K562 (cell line): Measurements from ENCODE around the gene RSPH1. TPM values are rescaled to one million over a fixed set of nuclear protein-coding genes. Genes with fewer than 3 reads are reported as not detected.

Experiments used
- ATAC-seq: fragments of 200-7000 bp; cut with Tn5 transposase; 3 replicates; pipeline ENCODE4 v1.9.1; 2020; ENCODE audit warnings: moderate library complexity
- BruUV-seq: library from RNA; stranded (reverse); fragments of 400-500 nt; replicated peaks from 2 replicates; lab custom pipeline; 2021; lab: Mats Ljungman, UMichigan
- CTCF ChIA-PET: fragments of 300-600 bp; formaldehyde crosslinking; extraction: SDS; loops from one replicate; lab custom pipeline; 2021; ENCODE audit warnings: low intra/inter-chr PET ratio; lab: Yijun Ruan, JAX
- POLR2A ChIA-PET: fragments of 300-600, 350-650 bp; sonication (Branson Sonifier 250); formaldehyde crosslinking; extraction: SDS; loops from one replicate; lab custom pipeline; 2021; ENCODE audit warnings: antibody characterized with exemption, inconsistent platforms; lab: Yijun Ruan, JAX
- DNase-seq, 4 experiments: peaks; one replicate each; pipeline versions ENCODE4 v3.0.0 to v3.0.0-alpha.2; 2011 to 2018; ENCODE audit warnings: low spot score in 3 of 4, mixed read lengths in 3 of 4; ENCODE audit errors: extremely low read depth in 1 of 4
- FAIRE-seq: peaks from 2 replicates; lab custom pipeline; 2011; peaks lifted over from hg19 to GRCh38; lab: Jason Lieb, UNC
- H2AFZ ChIP-seq: 2 replicates; pipeline ENCODE4 v1.6.0; 2011; ENCODE audit warnings: low read depth, low read length, control low read depth, inconsistent platforms
- H3K27ac ChIP-seq: fragments of 200-600 bp; 3 replicates; pipeline ENCODE4 v1.8.0; 2011; ENCODE audit warnings: low read depth, mild to moderate bottlenecking, control low read depth, inconsistent platforms, low read length, moderate library complexity, mixed read lengths; ENCODE audit errors: extremely low read depth
- H3K27me3 ChIP-seq, 2 experiments: fragments of 300-600 bp in 1 of 2; 2 replicates in 1 of 2; 3 replicates in 1 of 2; pipeline versions ENCODE4 v1.6.0 to v1.8.0; 2011; ENCODE audit warnings: inconsistent platforms in 2 of 2, low read length in 2 of 2, mild to moderate bottlenecking in 1 of 2, mixed read lengths in 1 of 2, moderate library complexity in 1 of 2; ENCODE audit not compliant: control insufficient read depth in 2 of 2, insufficient read depth in 2 of 2
- H3K36me3 ChIP-seq: fragments of 300-600 bp; 3 replicates; pipeline ENCODE4 v1.8.0; 2011; ENCODE audit warnings: mild to moderate bottlenecking, low read length, inconsistent platforms; ENCODE audit not compliant: control insufficient read depth, insufficient read depth
- H3K4me1 ChIP-seq, 2 experiments: fragments of 200-600 bp in 1 of 2; replicated peaks in 1 of 2; 2 replicates in 1 of 2; 3 replicates in 1 of 2; pipeline versions ENCODE4 v1.5.1 to v1.8.0; 2011; ENCODE audit warnings: inconsistent platforms in 2 of 2, low read length in 2 of 2, mild to moderate bottlenecking in 1 of 2, mixed read lengths in 1 of 2, moderate library complexity in 1 of 2; ENCODE audit not compliant: control insufficient read depth in 2 of 2, insufficient read depth in 2 of 2
- H3K4me2 ChIP-seq: 2 replicates; pipeline ENCODE4 v1.6.1; 2011; ENCODE audit warnings: low read length, control low read depth, inconsistent platforms, mixed read lengths; ENCODE audit not compliant: insufficient read depth
- H3K4me3 ChIP-seq: fragments of 200-600 bp; sonication (generic), shearing (Covaris generic); 2 replicates; pipeline ENCODE4 v1.5.1; 2016; ENCODE audit warnings: control low read depth, inconsistent platforms
- H3K79me2 ChIP-seq: fragments of 200-600 bp; 3 replicates; pipeline ENCODE4 v1.8.0; 2011; ENCODE audit warnings: low read length, inconsistent platforms; ENCODE audit not compliant: control insufficient read depth, insufficient read depth
- H3K9ac ChIP-seq, 2 experiments: 2 replicates each; pipeline versions ENCODE4 v1.6.0 to v1.6.1; 2011; ENCODE audit warnings: low read depth in 2 of 2, low read length in 2 of 2, control low read depth in 1 of 2, inconsistent platforms in 1 of 2, mild to moderate bottlenecking in 1 of 2, mixed read lengths in 1 of 2; ENCODE audit not compliant: insufficient read depth in 1 of 2
- H3K9me1 ChIP-seq: one replicate; pipeline ENCODE4 v1.6.0; 2011; ENCODE audit warnings: inconsistent platforms, mild to moderate bottlenecking, low read length, moderate library complexity; ENCODE audit not compliant: control insufficient read depth, insufficient read depth
- H3K9me3 ChIP-seq: replicated peaks from 2 replicates; pipeline ENCODE4 v1.5.1; 2011; ENCODE audit warnings: low read depth, low read length, inconsistent platforms; ENCODE audit not compliant: control insufficient read depth, insufficient read depth
- H4K20me1 ChIP-seq: replicated peaks from 2 replicates; pipeline ENCODE4 v1.6.1; 2011; ENCODE audit warnings: low read length, inconsistent platforms, mixed read lengths; ENCODE audit not compliant: control insufficient read depth, insufficient read depth
- ATF7 ChIP-seq: fragments of 450-650 bp; IDR thresholded peaks from 2 replicates; pipeline ENCODE4 v1.7.1; 2014; ENCODE audit warnings: mild to moderate bottlenecking, moderate library complexity
- CCNT2 ChIP-seq: IDR thresholded peaks from 2 replicates; pipeline ENCODE4 v1.6.1; 2011; ENCODE audit warnings: borderline replicate concordance, low read depth, mild to moderate bottlenecking, moderate library complexity, mixed read lengths, low read length; ENCODE audit not compliant: insufficient read length; ENCODE audit errors: extremely low read depth
- CXXC5 ChIP-seq: fragments of 250-450 bp; sonication (Bioruptor Pico); IDR thresholded peaks from 2 replicates; pipeline ENCODE4 v1.8.0; 2022; ENCODE audit warnings: inconsistent platforms, mild to moderate bottlenecking, moderate library complexity
- FOXA1 ChIP-seq: fragments of 450-650 bp; IDR thresholded peaks from 2 replicates; pipeline ENCODE4 v1.6.1; 2016; ENCODE audit warnings: mild to moderate bottlenecking, borderline replicate concordance
- FOXK2 ChIP-seq, 2 experiments: fragments of 450-650 bp; IDR thresholded peaks in 1 of 2; conservative IDR thresholded peaks in 1 of 2; 2 replicates each; pipeline ENCODE4 v1.6.1; 2016; ENCODE audit warnings: low read depth in 2 of 2, mild to moderate bottlenecking in 1 of 2
- MYC ChIP-seq, 2 experiments: fragments of 250-450 bp in 1 of 2; sonication (Bioruptor Pico) in 1 of 2; IDR thresholded peaks; 2 replicates each; pipeline versions ENCODE4 v1.5.1 to v1.6.1; 2012 to 2021; ENCODE audit warnings: low read depth in 2 of 2, borderline replicate concordance in 1 of 2, improper control_type of control experiment in 1 of 2, low read length in 1 of 2, mild to moderate bottlenecking in 1 of 2, moderate library complexity in 1 of 2
- PURB ChIP-seq: sonication (generic); formaldehyde crosslinking; IDR thresholded peaks from 2 replicates; pipeline ENCODE4 v1.9.0; 2021; ENCODE audit warnings: low read depth, mild to moderate bottlenecking, missing genetic modification reagents
- SIX5 ChIP-seq, 2 experiments: IDR thresholded peaks; 2 replicates each; pipeline ENCODE4 v1.6.1; 2011; ENCODE audit warnings: low read length in 2 of 2, borderline replicate concordance in 1 of 2, low read depth in 1 of 2, mild to moderate bottlenecking in 1 of 2, moderate library complexity in 1 of 2; ENCODE audit not compliant: insufficient read depth in 1 of 2
- TFAM ChIP-seq: fragments of 250-450 bp; sonication (Bioruptor Pico); conservative IDR thresholded peaks from 2 replicates; pipeline ENCODE4 v1.5.0; 2021; ENCODE audit warnings: mild to moderate bottlenecking, moderate library complexity
- WGBS: fragments of 100-300 bp; shearing (Covaris generic); methylation state at CpG from one replicate; pipeline ENCODE4 v1.1.6; 2016; ENCODE audit warnings: low coverage, mixed read lengths; ENCODE audit not compliant: insufficient coverage; ENCODE audit errors: missing lambda C conversion rate; 5-methylcytosine and 5-hydroxymethylcytosine counted together
- in situ Hi-C: fragments of 300-500 bp; cut with MboI; formaldehyde crosslinking; loops from 4 replicates; pipeline ENCODE4 v1.15.0; 2018; ENCODE audit warnings: inconsistent platforms, mixed read lengths
- intact Hi-C: fragments of 100-400 bp; cut with micrococcal nuclease; formaldehyde crosslinking; loops from 2 replicates; pipeline ENCODE4 v1.14.2; 2022
- polyA plus RNA-seq, 8 experiments: library from polyadenylated mRNA; depleted of rRNA in 4 of 8; stranded (reverse) in 5 of 8; unstranded in 3 of 8; fragments of >200 nt; fragmentation: Nextera tagmentation in 2 of 8; fragmentation: Illumina TruSeq in 1 of 8; extraction: Ambion mirVana in 2 of 8; extraction: Trizol in 1 of 8; gene quantifications; 2 replicates each; pipeline versions ENCODE4 v1.2.1 to v1.2.3, GENCODE V29; 2011 to 2014; ENCODE audit warnings: inconsistent platforms in 1 of 8, missing spikeins in 1 of 8
- total RNA-seq, 7 experiments: library from RNA; depleted of rRNA in 6 of 7; stranded (reverse); fragments of >200 nt in 6 of 7; fragmentation: Illumina TruSeq in 2 of 7; extraction: Trizol in 2 of 7; gene quantifications; 2 replicates each; pipeline versions ENCODE4 v1.2.1 to v1.2.3, GENCODE V29; 2011 to 2021; ENCODE audit warnings: low replicate concordance in 1 of 7
- TF ChIP-seq, protein P1 (sequence below): sonication (generic); formaldehyde crosslinking; IDR thresholded peaks from 2 replicates; pipeline ENCODE4 v1.8.0; 2022; ENCODE audit warnings: missing genetic modification reagents, mild to moderate bottlenecking, borderline replicate concordance

The RSPH1 gene
- total and polyA plus RNA-seq, 9 of the 15 experiments (the other 6 are each of a cell fraction or from before 2014, with no cell fraction given): 0.17 TPM; not detected in 8

DNA sequence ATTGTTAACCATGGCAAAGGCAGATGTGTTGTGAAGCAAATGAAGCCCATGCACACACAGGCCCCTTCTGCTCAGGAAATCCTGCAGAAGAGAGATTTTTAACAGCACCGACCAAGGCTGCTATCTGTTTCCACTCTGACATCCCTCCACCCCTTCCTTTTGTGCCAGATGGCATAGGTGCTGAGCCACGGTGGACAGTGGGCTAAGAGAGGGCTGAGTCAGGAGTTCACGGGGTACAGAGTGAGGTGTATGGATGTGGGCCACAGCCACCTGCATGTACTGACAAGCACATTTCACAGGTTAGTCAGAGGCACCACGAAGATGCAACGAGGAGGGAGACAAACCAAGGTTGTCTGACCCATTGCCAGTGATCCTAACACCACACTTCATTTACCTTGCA, 9.5 kb downstream of the RSPH1 start (continued):
- TF ChIP-seq MYC (IDR thresholded peaks at IDR 0.05; ENCODE audit: low read depth, low read length) (no peak), MYC (CRISPR knock-in tag; IDR thresholded peaks at IDR 0.05; ENCODE audit: borderline replicate concordance, low read depth) (no peak), CCNT2 (no peak)

DNA sequence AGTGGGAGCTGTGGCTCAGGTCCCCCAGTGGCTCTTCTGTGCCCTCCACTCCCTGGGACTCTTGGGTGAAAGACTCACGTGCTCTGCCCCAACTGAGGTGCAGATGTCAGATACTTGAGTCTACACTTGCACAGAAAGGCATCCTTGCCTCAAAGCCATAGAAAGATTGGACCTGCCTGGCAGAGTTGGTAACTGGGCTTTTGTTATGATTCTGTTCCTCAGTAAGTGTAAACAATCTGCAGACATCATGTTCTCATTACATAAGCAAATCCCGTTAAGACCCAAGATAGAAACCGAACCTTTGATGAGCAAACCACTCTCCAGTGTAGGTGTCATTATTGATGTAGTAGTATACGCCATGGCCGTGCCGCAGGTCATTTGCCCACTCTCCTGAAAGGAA, 10.0 kb downstream of the RSPH1 start:
- no peak overlapping the region for H3K27ac ChIP-seq
- CTCF ChIA-PET: no interaction called here
- in situ Hi-C loops (no loop called here), intact Hi-C loops (no loop called here)
- FAIRE-seq: no peak
- peaks cover 0 to 4% of the 10 kb centered on the region in 2 experiments; a peak in 2 of 5 replicates for H3K4me1 ChIP-seq
- TF ChIP-seq PURB (CRISPR knock-in tag) (no peak), FOXA1 (no peak), SIX5 (IDR thresholded peaks at IDR 0.05; ENCODE audit: borderline replicate concordance in 1 of 2, insufficient read depth in 1 of 2, low read depth in 1 of 2, low read length in 2 of 2) (no peak), TFAM (no peak), CXXC5 (CRISPR knock-in tag) (no peak), ATF7 (no peak), FOXK2 (conservative IDR thresholded peaks at IDR 0.05 in 1 of 2, IDR thresholded peaks at IDR 0.05 in 1 of 2; ENCODE audit: low read depth in 2 of 2) (no peak)
- TF ChIP-seq, protein P1, sequence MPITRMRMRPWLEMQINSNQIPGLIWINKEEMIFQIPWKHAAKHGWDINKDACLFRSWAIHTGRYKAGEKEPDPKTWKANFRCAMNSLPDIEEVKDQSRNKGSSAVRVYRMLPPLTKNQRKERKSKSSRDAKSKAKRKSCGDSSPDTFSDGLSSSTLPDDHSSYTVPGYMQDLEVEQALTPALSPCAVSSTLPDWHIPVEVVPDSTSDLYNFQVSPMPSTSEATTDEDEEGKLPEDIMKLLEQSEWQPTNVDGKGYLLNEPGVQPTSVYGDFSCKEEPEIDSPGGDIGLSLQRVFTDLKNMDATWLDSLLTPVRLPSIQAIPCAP (CRISPR knock-in tag): no peak
- no peaks in the 10 kb centered on the region for H3K36me3 ChIP-seq
- no peaks in the 10 kb centered on the region for H3K79me2 ChIP-seq
- ATAC-seq: no peak
- peaks cover 44 to 47% of the 10 kb centered on the region in 2 experiments for H3K27me3 ChIP-seq
- no peaks in the 10 kb centered on the region for H3K9me3 ChIP-seq
- no peaks in the 10 kb centered on the region for H3K9me1 ChIP-seq
- H4K20me1 ChIP-seq: no peaks in the 10 kb centered on the region
- no peak overlapping the region for H2AFZ ChIP-seq
- WGBS: 2% methylated on average over 6 of the region's 6 CpGs
- no peak overlapping the region for H3K9ac ChIP-seq
- DNase-seq: no peak
- POLR2A ChIA-PET: no interaction called here
- H3K4me3 ChIP-seq: no peak overlapping the region
- H3K4me2 ChIP-seq: no peak overlapping the region
- BruUV-seq: no TSS peak
